Activated naive CD4-positive, alpha-beta T cell treated with anti-CD3 and anti-CD28 coated beads for 36 hours (primary cell): Measurements from ENCODE around the gene OSBP2. TPM values are rescaled to one million over a fixed set of nuclear protein-coding genes. Genes with fewer than 3 reads are reported as not detected.
"Not testable (repeated sequence)": the region's sequence is repeated elsewhere in the genome, so short reads cannot be mapped to it uniquely, and the experiment has no call there.

Experiments
- CTCF ChIA-PET: fragments of 350-600 bp; sonication (Branson Sonifier 250); formaldehyde crosslinking; loops from one replicate; lab custom pipeline; 2021; ENCODE audit warnings: antibody characterized with exemption; lab: Charles Lee
- DNase-seq: peaks from one replicate; pipeline ENCODE4 v3.0.0-alpha.2; 2020
- H3K27ac Mint-ChIP-seq: one replicate; pipeline ENCODE4 v1.8.0; 2021; ENCODE audit warnings: mild to moderate bottlenecking, mixed read lengths
- H3K27me3 Mint-ChIP-seq: one replicate; pipeline ENCODE4 v1.8.0; 2021; ENCODE audit warnings: low read depth, mixed read lengths
- H3K36me3 Mint-ChIP-seq: one replicate; pipeline ENCODE4 v1.8.0; 2021; ENCODE audit warnings: low read depth, mixed read lengths
- H3K4me1 Mint-ChIP-seq: one replicate; pipeline ENCODE4 v1.8.0; 2021; ENCODE audit warnings: low read depth, mixed read lengths
- H3K4me3 Mint-ChIP-seq: one replicate; pipeline ENCODE4 v1.8.0; 2021; ENCODE audit warnings: mild to moderate bottlenecking, moderate library complexity, mixed read lengths
- H3K9me3 Mint-ChIP-seq: one replicate; pipeline ENCODE4 v1.8.0; 2021; ENCODE audit warnings: mixed read lengths
- intact Hi-C: fragments of 100-400 bp; cut with micrococcal nuclease; formaldehyde crosslinking; loops from one replicate; pipeline ENCODE4 v1.15.1; 2023
- total RNA-seq, 2 experiments: library from RNA; stranded (reverse); gene quantifications; one replicate each; pipeline ENCODE4 v1.2.3, GENCODE V29; 2021

Gene OSBP2
- total RNA-seq, 2 experiments from 2014 or later = 0.81 to 0.89 TPM

- Mint-ChIP-seq H3K27ac (no peak overlapping the region), H3K4me3 (no peak overlapping the region), H3K36me3 (no peaks in the 10 kb centered on the region), H3K27me3 (no peaks in the 10 kb centered on the region), H3K9me3 (peaks cover 1% of the 10 kb centered on the region), H3K4me1 (peaks cover 14% of the 10 kb centered on the region)
- intact Hi-C loops = no loop called here
- DNase-seq = no peak
- CTCF ChIA-PET = no interaction called here
These were observed 10.3 kb downstream of the OSBP2 start for GRCh38 chr22:30704978-30705377.

DNA sequence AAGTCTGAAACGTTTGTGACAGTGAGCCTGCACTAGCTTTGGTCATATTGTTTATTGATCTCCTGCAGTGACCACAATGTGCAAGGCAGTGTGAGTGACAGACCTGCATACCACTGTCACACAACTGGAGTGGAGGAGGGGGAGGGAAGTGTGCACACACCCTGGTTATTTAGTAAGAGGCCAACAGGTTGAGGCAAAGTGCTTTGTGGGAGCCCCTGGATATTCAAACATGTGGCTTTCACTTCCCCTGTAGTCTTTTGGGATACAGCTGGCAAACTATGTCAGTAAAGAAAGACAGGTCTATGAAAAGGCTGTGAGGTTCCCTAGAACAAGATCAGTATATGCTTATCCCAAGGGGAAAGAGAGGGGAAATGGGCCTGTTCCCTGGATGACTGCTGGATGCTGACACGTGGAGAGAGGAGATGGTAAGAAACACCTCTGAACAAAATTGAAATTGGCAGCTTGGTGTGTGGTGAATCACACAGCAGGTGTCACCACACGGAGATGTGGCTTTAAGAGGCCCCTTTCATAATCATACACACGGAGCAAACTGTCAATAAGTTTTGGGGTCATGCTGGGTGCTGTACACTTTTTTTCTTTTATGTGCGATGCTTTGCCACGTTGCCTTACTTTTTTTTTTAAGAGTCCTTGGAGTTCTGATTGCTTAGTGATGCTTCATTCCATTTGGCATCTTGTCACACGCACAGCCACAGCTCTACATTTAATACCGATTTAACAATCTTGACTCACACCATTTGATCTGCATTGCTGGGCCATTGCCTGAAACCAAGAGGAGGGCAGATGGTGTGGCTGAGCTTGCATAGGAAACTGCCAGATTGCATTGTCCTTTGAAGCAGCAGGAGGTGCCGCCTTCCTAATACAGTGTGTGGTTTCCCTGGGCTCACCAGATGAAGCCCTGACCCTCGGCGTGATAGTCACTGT is 11.3 kb downstream of the OSBP2 start:
- H3K27ac Mint-ChIP-seq = peak overlapping the region; percentile 9
- H3K36me3 Mint-ChIP-seq = no peaks in the 10 kb centered on the region
- H3K4me1 Mint-ChIP-seq = peaks cover 17% of the 10 kb centered on the region
- no peak overlapping the region for H3K4me3 Mint-ChIP-seq
- H3K9me3 Mint-ChIP-seq = peaks cover 1% of the 10 kb centered on the region
- CTCF ChIA-PET = interaction anchor here (0.7 kb wide), 1 partner anchor 51 kb away, joined by 3 read pairs; no protein-coding TSS in a partner anchor
- intact Hi-C loops = loop anchor here (2.0 kb wide), 1 partner anchor 37 kb away; no protein-coding TSS in a partner anchor
- peak; percentile 39 for DNase-seq
- H3K27me3 Mint-ChIP-seq = no peaks in the 10 kb centered on the region

DNA sequence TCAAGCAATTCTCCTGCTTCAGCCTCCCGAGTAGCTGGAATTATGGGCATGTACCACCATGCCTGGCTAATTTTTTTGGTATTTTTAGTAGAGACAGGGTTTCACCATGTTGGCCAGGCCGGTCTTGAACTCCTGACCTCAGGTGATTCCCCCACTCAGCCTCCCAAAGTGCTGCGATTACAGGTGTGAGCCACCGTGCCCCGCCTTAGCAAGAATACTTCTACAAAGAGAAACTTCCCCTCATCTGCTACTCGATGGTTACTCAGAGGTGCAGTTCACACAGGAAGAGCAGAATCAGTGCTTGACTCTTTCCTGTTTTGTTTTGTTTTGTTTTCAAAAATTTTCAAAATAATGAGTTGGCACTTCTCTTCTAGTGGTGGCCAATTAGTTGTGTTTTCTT is 15.3 kb downstream of the OSBP2 start:
- peak; percentile 45 for DNase-seq
- intact Hi-C loops, H3K27me3 Mint-ChIP-seq, H3K9me3 Mint-ChIP-seq, H3K36me3 Mint-ChIP-seq, H3K27ac Mint-ChIP-seq, CTCF ChIA-PET, H3K4me3 Mint-ChIP-seq: not testable (repeated sequence)
- peaks cover 17% of the 10 kb centered on the region for H3K4me1 Mint-ChIP-seq

DNA sequence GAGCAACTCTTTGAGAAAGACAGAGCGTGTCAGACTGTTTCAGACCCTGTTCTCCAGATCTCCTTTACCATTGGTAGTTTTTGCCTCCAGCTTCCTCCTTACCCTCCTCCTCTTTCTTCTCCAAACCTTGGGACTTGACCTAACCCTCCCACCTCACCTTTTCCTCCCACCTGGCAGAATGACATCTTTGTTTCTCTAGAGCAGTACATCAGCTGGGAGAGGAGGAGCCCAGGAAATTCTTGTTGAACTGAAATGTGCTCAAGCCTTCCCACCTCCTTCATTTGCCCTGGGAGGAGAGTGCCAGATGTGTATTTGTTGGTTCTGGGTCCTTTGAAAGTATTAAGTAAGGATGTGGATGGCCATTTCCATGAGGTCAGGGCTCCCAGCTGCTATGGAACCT is 17.4 kb downstream of the OSBP2 start:
- no peak for DNase-seq
- Mint-ChIP-seq H3K4me1 (peaks cover 6% of the 10 kb centered on the region), H3K27ac (no peak overlapping the region), H3K36me3 (no peaks in the 10 kb centered on the region), H3K27me3 (no peaks in the 10 kb centered on the region), H3K4me3 (no peak overlapping the region), H3K9me3 (peaks cover 1% of the 10 kb centered on the region)
- intact Hi-C loops = no loop called here
- CTCF ChIA-PET = interaction anchor here (1.6 kb wide), 1 partner anchor 78 kb away, joined by 3 read pairs; no protein-coding TSS in a partner anchor

- Mint-ChIP-seq H3K4me1 (peaks cover 8% of the 10 kb centered on the region), H3K27ac (no peak overlapping the region), H3K4me3 (no peak overlapping the region), H3K27me3 (no peaks in the 10 kb centered on the region), H3K9me3 (peaks cover 1% of the 10 kb centered on the region), H3K36me3 (no peaks in the 10 kb centered on the region)
- no peak for DNase-seq
- CTCF ChIA-PET = interaction anchor here (0.6 kb wide), 1 partner anchor 102 kb away, joined by 3 read pairs; no protein-coding TSS in a partner anchor
- intact Hi-C loops = no loop called here
These were observed 19.4 kb downstream of the OSBP2 start for GRCh38 chr22:30714062-30714461.

DNA sequence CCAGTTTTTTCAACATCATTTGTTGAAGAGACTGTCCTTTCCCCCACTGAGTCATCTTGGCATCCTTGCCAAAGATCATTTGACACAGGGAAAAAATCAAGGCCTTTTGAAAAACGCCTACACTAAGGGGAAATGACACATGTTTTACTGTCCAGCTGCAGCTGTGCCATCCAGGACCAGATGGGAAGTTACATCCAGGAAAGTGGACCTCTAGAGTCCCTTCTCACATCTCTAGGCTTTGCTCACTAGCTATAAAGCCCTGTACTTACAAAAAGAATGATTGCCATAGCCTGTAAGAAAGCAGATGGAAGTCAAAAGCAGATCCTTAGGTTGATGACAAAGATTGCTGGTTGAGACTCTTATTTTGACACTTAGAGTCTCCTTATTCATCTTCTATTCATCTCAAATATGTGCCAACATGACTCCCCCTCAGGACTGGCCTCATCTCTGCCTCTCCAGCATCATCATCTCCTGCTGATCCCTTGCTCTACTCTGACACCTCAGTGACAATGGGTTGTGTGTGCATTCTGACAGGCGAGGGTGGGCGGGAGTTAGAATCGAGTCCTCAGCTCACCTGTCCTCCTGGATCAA is 22.8 kb downstream of the OSBP2 start:
- peak; percentile 30 for DNase-seq
- Mint-ChIP-seq H3K4me1 (peaks cover 3% of the 10 kb centered on the region), H3K4me3 (no peak overlapping the region), H3K9me3 (no peaks in the 10 kb centered on the region), H3K27me3 (no peaks in the 10 kb centered on the region), H3K27ac (peak overlapping the region; percentile 26), H3K36me3 (no peaks in the 10 kb centered on the region)
- intact Hi-C loops = no loop called here
- CTCF ChIA-PET = no interaction called here

DNA sequence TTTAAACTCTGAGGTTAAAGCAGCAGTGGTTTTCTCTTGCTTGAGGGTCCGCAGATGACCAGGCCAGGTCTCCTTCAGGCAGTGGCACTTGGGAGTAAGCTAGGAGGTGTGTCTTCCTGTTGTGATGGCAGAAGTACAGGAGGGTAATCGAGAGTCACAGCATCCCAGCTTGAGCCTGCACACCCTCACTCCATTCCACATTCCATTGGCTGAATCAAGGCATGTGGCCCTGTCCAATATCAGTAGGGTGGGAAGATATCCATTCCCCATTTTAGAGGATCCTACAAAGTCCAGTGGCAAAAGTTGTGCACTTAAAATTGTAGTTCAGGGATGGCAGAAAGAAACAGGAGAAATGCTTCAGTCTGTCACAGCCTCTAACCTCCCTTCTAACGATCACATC is 23.3 kb downstream of the OSBP2 start:
- no peaks in the 10 kb centered on the region for H3K36me3 Mint-ChIP-seq
- H3K27ac Mint-ChIP-seq = no peak overlapping the region

DNA sequence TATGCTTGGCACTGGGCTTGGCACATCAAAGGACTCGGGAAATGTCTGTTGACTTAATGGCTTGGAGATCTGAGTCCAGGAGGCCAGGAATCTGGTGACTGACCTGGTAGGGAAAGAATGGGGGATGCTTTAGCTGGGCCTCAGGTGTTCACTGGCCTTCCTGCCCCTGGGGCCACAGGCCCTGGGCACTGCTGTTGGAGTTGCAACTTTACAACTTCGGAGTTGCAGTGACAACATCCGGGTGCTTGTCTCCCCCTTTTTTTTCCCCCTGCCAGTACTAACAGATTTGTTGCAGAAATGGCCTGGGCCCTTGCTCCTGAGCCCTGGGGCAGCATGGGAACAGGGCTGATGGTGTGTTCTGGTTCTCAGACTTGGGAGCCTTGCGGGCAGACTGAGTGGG is 23.8 kb downstream of the OSBP2 start:
- CTCF ChIA-PET = no interaction called here
- H3K27me3 Mint-ChIP-seq = no peaks in the 10 kb centered on the region
- H3K36me3 Mint-ChIP-seq = no peaks in the 10 kb centered on the region
- no peak for DNase-seq
- no peak overlapping the region for H3K4me3 Mint-ChIP-seq
- H3K9me3 Mint-ChIP-seq = no peaks in the 10 kb centered on the region
- intact Hi-C loops = no loop called here
- H3K27ac Mint-ChIP-seq = no peak overlapping the region
- H3K4me1 Mint-ChIP-seq = peaks cover 3% of the 10 kb centered on the region

More for the DNA sequence above, 23.3 kb downstream of the OSBP2 start:
- H3K9me3 Mint-ChIP-seq = no peaks in the 10 kb centered on the region
- H3K27me3 Mint-ChIP-seq = no peaks in the 10 kb centered on the region
- CTCF ChIA-PET = no interaction called here
- H3K4me3 Mint-ChIP-seq = no peak overlapping the region
- DNase-seq = no peak
- intact Hi-C loops = no loop called here
- H3K4me1 Mint-ChIP-seq = peaks cover 3% of the 10 kb centered on the region

DNA sequence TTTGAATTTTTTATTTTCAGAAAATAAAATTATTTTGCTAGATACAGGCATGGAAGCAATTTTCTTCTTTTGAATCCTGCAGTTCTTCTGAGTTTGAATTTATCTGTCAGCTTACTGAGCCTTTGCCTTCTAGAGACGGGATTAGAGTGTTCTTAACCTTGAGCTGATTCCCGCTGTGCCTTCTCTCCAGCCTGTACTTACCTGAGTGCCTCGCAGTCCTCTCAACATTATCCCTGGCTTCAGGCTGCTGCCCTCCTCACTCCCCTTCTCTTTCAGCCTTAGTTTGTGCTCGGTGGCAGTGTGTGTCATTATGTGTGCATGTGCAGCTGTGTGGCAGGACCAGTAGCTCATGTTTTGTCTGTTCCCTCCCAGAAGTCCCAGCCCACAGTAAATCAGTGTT is 24.3 kb downstream of the OSBP2 start:
- Mint-ChIP-seq H3K9me3 (no peaks in the 10 kb centered on the region), H3K27me3 (no peaks in the 10 kb centered on the region), H3K36me3 (no peaks in the 10 kb centered on the region), H3K27ac (no peak overlapping the region), H3K4me1 (peaks cover 3% of the 10 kb centered on the region), H3K4me3 (no peak overlapping the region)
- no peak for DNase-seq
- intact Hi-C loops = no loop called here
- CTCF ChIA-PET = no interaction called here

GRCh38 chr22:30720263-30720837 is 25.7 kb downstream of the OSBP2 start:
- H3K27me3 Mint-ChIP-seq = no peaks in the 10 kb centered on the region
- H3K9me3 Mint-ChIP-seq = no peaks in the 10 kb centered on the region
- intact Hi-C loops = no loop called here
- no peak for DNase-seq
- no peak overlapping the region for H3K27ac Mint-ChIP-seq
- H3K4me1 Mint-ChIP-seq = peaks cover 3% of the 10 kb centered on the region
- no peaks in the 10 kb centered on the region for H3K36me3 Mint-ChIP-seq
- CTCF ChIA-PET = no interaction called here
- H3K4me3 Mint-ChIP-seq = no peak overlapping the region

- intact Hi-C loops = no loop called here
- Mint-ChIP-seq H3K36me3 (no peaks in the 10 kb centered on the region), H3K27me3 (no peaks in the 10 kb centered on the region), H3K9me3 (no peaks in the 10 kb centered on the region), H3K27ac (no peak overlapping the region), H3K4me3 (no peak overlapping the region), H3K4me1 (peaks cover 3% of the 10 kb centered on the region)
- CTCF ChIA-PET = no interaction called here
- no peak for DNase-seq
These were observed 27.1 kb downstream of the OSBP2 start for GRCh38 chr22:30721741-30722140.

DNA sequence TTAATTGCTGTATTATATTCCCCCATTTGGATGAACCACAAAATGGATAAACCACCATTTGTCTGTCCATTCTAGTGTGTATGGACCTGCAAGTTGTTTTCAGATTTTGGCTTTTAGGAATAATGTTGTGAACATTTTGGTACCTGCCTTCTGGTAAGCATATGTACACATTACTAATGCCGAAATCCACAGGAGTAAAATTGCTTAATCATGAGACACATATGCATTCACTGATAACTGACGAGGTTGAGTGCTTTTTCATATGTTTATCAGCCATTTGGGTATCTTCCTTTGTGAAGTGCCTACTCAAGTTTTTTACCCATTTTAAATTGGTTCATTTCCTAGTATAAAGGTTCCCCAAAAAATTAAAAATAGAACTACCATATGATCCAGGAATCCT is 34.2 kb downstream of the OSBP2 start:
- H3K36me3 Mint-ChIP-seq = no peaks in the 10 kb centered on the region
- no peaks in the 10 kb centered on the region for H3K4me1 Mint-ChIP-seq
- DNase-seq = no peak
- intact Hi-C loops = no loop called here
- H3K27me3 Mint-ChIP-seq = no peaks in the 10 kb centered on the region
- no peak overlapping the region for H3K4me3 Mint-ChIP-seq
- H3K27ac Mint-ChIP-seq = no peak overlapping the region
- CTCF ChIA-PET = interaction anchor here (0.6 kb wide), 1 partner anchor 10 kb away, joined by 4 read pairs; no protein-coding TSS in a partner anchor
- H3K9me3 Mint-ChIP-seq = no peaks in the 10 kb centered on the region
